HG03196 (cell line): Measurements from ENCODE around the gene ZNF354C.
"Not testable (repeated sequence)": the region's sequence is repeated elsewhere in the genome, so short reads cannot be mapped to it uniquely, and the experiment has no call there.

ENCODE experiments used
- ATAC-seq: cut with Tn5 transposase; IDR thresholded peaks from one replicate; pipeline ENCODE4 v1.9.1; 2021; ENCODE audit not compliant: unreplicated experiment

Gene ZNF354C

GRCh38 chr5:179060116-179061008 is at the start of gene ZNF354C:
Gene ZNF354C (plus strand): TSS chr5:179060373. CDS start chr5:179062069, 1,696 bp downstream.
- no peak for ATAC-seq

GRCh38 chr5:179023528-179024189 is 36.5 kb upstream of the ZNF354C start, which contains the start of gene ZNF879:
Gene ZNF879 (plus strand): TSS chr5:179023804. CDS start chr5:179025005, 1,201 bp downstream.
- peak; percentile 78 for ATAC-seq

- no peak for ATAC-seq
Observed at GRCh38 chr5:179033004-179033580, 27.1 kb upstream of the ZNF354C start.

GRCh38 chr5:179044765-179045164 is 15.4 kb upstream of the ZNF354C start:
- ATAC-seq = no peak

- no peak for ATAC-seq
Observed at GRCh38 chr5:179051784-179052183, 8.4 kb upstream of the ZNF354C start.

GRCh38 chr5:179054036-179054785 is 6.0 kb upstream of the ZNF354C start:
- no peak for ATAC-seq

GRCh38 chr5:179054876-179055275 is 5.3 kb upstream of the ZNF354C start:
- ATAC-seq = no peak

GRCh38 chr5:179055436-179055835 is 4.7 kb upstream of the ZNF354C start:
- no peak for ATAC-seq

- no peak for ATAC-seq
Observed at GRCh38 chr5:179055841-179056240, 4.3 kb upstream of the ZNF354C start.

GRCh38 chr5:179061025-179061424 is 852 bp downstream of the ZNF354C start:
- ATAC-seq = no peak

GRCh38 chr5:179065703-179066102 is 5.5 kb downstream of the ZNF354C start:
- ATAC-seq = no peak

- no peak for ATAC-seq
Observed at GRCh38 chr5:179079165-179079987, 19.2 kb downstream of the ZNF354C start.

GRCh38 chr5:179080724-179081123 is 20.6 kb downstream of the ZNF354C start:
- no peak for ATAC-seq

- ATAC-seq = no peak
Observed at GRCh38 chr5:179089502-179089901, 29.3 kb downstream of the ZNF354C start.

GRCh38 chr5:179101282-179101681 is 41.1 kb downstream of the ZNF354C start:
- not testable (repeated sequence) for ATAC-seq

- no peak for ATAC-seq
Observed at GRCh38 chr5:179110528-179110927, 50.4 kb downstream of the ZNF354C start.

GRCh38 chr5:179111267-179112207 is 51.4 kb downstream of the ZNF354C start:
- no peak for ATAC-seq

- no peak for ATAC-seq
Observed at GRCh38 chr5:179112469-179113142, 52.4 kb downstream of the ZNF354C start.
